ENCODE data around the gene LDLRAD3.

Gene LDLRAD3

GRCh38 chr11:36214976-36215692 is 271.3 kb downstream of the LDLRAD3 start:
- no peak overlapping the region for H3K9ac ChIP-seq (ENCODE audit: low read depth, low read length)
- H3K36me3 ChIP-seq (ENCODE audit: control insufficient read depth, insufficient read depth, low read length), result no peaks in the 10 kb centered on the region
- no peaks in the 10 kb centered on the region for H3K27me3 ChIP-seq (ENCODE audit: control insufficient read depth, insufficient read depth, low read length)
- no peaks in the 10 kb centered on the region for H3K9me3 ChIP-seq (ENCODE audit: control insufficient read depth, insufficient read depth, low read length)
- H3K4me3 ChIP-seq (ENCODE audit: low read depth, low read length), result no peak overlapping the region
- H3K4me1 ChIP-seq (ENCODE audit: control insufficient read depth, insufficient read depth, low read length), result 0 out of 2 replicates have a peak, but pooled peaks cover 3% of the 10 kb centered on the region
- no peak overlapping the region for H3K27ac ChIP-seq (ENCODE audit: low read depth, low read length)

GRCh38 chr11:36215693-36216060 is 271.8 kb downstream of the LDLRAD3 start:
- Histone ChIP-seq H3K4me3 (ENCODE audit: low read depth, low read length) (no peak overlapping the region), H3K4me1 (ENCODE audit: control insufficient read depth, insufficient read depth, low read length) (0 out of 2 replicates have a peak, but pooled peaks cover 3% of the 10 kb centered on the region), H3K27me3 (ENCODE audit: control insufficient read depth, insufficient read depth, low read length) (no peaks in the 10 kb centered on the region), H3K9ac (ENCODE audit: low read depth, low read length) (no peak overlapping the region), H3K9me3 (ENCODE audit: control insufficient read depth, insufficient read depth, low read length) (no peaks in the 10 kb centered on the region), H3K27ac (ENCODE audit: low read depth, low read length) (no peak overlapping the region), H3K36me3 (ENCODE audit: control insufficient read depth, insufficient read depth, low read length) (no peaks in the 10 kb centered on the region)

GRCh38 chr11:36216061-36216615 is 272.3 kb downstream of the LDLRAD3 start:
- Histone ChIP-seq H3K4me3 (ENCODE audit: low read depth, low read length) (no peak overlapping the region), H3K36me3 (ENCODE audit: control insufficient read depth, insufficient read depth, low read length) (no peaks in the 10 kb centered on the region), H3K27me3 (ENCODE audit: control insufficient read depth, insufficient read depth, low read length) (no peaks in the 10 kb centered on the region), H3K27ac (ENCODE audit: low read depth, low read length) (no peak overlapping the region), H3K9me3 (ENCODE audit: control insufficient read depth, insufficient read depth, low read length) (no peaks in the 10 kb centered on the region), H3K9ac (ENCODE audit: low read depth, low read length) (no peak overlapping the region), H3K4me1 (ENCODE audit: control insufficient read depth, insufficient read depth, low read length) (0 out of 2 replicates have a peak, but pooled peaks cover 3% of the 10 kb centered on the region)

GRCh38 chr11:36218283-36218921 is 274.5 kb downstream of the LDLRAD3 start:
- H3K27ac ChIP-seq (ENCODE audit: low read depth, low read length), result no peak overlapping the region
- no peak overlapping the region for H3K4me3 ChIP-seq (ENCODE audit: low read depth, low read length)
- H3K27me3 ChIP-seq (ENCODE audit: control insufficient read depth, insufficient read depth, low read length), result no peaks in the 10 kb centered on the region
- H3K9ac ChIP-seq (ENCODE audit: low read depth, low read length), result no peak overlapping the region
- no peaks in the 10 kb centered on the region for H3K4me1 ChIP-seq (ENCODE audit: control insufficient read depth, insufficient read depth, low read length)
- no peaks in the 10 kb centered on the region for H3K9me3 ChIP-seq (ENCODE audit: control insufficient read depth, insufficient read depth, low read length)
- H3K36me3 ChIP-seq (ENCODE audit: control insufficient read depth, insufficient read depth, low read length), result no peaks in the 10 kb centered on the region

- H3K4me3 ChIP-seq (ENCODE audit: low read depth, low read length), result no peak overlapping the region
- H3K9me3 ChIP-seq (ENCODE audit: control insufficient read depth, insufficient read depth, low read length), result no peaks in the 10 kb centered on the region
- no peaks in the 10 kb centered on the region for H3K4me1 ChIP-seq (ENCODE audit: control insufficient read depth, insufficient read depth, low read length)
- H3K27me3 ChIP-seq (ENCODE audit: control insufficient read depth, insufficient read depth, low read length), result no peaks in the 10 kb centered on the region
- no peak overlapping the region for H3K9ac ChIP-seq (ENCODE audit: low read depth, low read length)
- no peaks in the 10 kb centered on the region for H3K36me3 ChIP-seq (ENCODE audit: control insufficient read depth, insufficient read depth, low read length)
- H3K27ac ChIP-seq (ENCODE audit: low read depth, low read length), result no peak overlapping the region
These were observed 276.1 kb downstream of the LDLRAD3 start for GRCh38 chr11:36219996-36220395.

GRCh38 chr11:36222831-36223635 is 279.2 kb downstream of the LDLRAD3 start:
- H3K4me3 ChIP-seq (ENCODE audit: low read depth, low read length), result no peak overlapping the region

GRCh38 chr11:36224209-36224882 is 280.5 kb downstream of the LDLRAD3 start:
- Histone ChIP-seq H3K4me1 (ENCODE audit: control insufficient read depth, insufficient read depth, low read length) (no peaks in the 10 kb centered on the region), H3K4me3 (ENCODE audit: low read depth, low read length) (no peak overlapping the region), H3K9ac (ENCODE audit: low read depth, low read length) (no peak overlapping the region), H3K36me3 (ENCODE audit: control insufficient read depth, insufficient read depth, low read length) (no peaks in the 10 kb centered on the region), H3K27ac (ENCODE audit: low read depth, low read length) (no peak overlapping the region), H3K27me3 (ENCODE audit: control insufficient read depth, insufficient read depth, low read length) (no peaks in the 10 kb centered on the region), H3K9me3 (ENCODE audit: control insufficient read depth, insufficient read depth, low read length) (no peaks in the 10 kb centered on the region)

More at GRCh38 chr11:36222831-36223635, 279.2 kb downstream of the LDLRAD3 start:
- Histone ChIP-seq H3K9me3 (ENCODE audit: control insufficient read depth, insufficient read depth, low read length) (no peaks in the 10 kb centered on the region), H3K4me1 (ENCODE audit: control insufficient read depth, insufficient read depth, low read length) (no peaks in the 10 kb centered on the region), H3K9ac (ENCODE audit: low read depth, low read length) (no peak overlapping the region), H3K27ac (ENCODE audit: low read depth, low read length) (no peak overlapping the region), H3K36me3 (ENCODE audit: control insufficient read depth, insufficient read depth, low read length) (no peaks in the 10 kb centered on the region), H3K27me3 (ENCODE audit: control insufficient read depth, insufficient read depth, low read length) (no peaks in the 10 kb centered on the region)

GRCh38 chr11:36227044-36227443 is 283.2 kb downstream of the LDLRAD3 start:
- Histone ChIP-seq H3K9me3 (ENCODE audit: control insufficient read depth, insufficient read depth, low read length) (no peaks in the 10 kb centered on the region), H3K9ac (ENCODE audit: low read depth, low read length) (no peak overlapping the region), H3K27me3 (ENCODE audit: control insufficient read depth, insufficient read depth, low read length) (no peaks in the 10 kb centered on the region), H3K27ac (ENCODE audit: low read depth, low read length) (no peak overlapping the region), H3K36me3 (ENCODE audit: control insufficient read depth, insufficient read depth, low read length) (peaks cover 3% of the 10 kb centered on the region; the same call in 1 of the 2 replicates), H3K4me3 (ENCODE audit: low read depth, low read length) (no peak overlapping the region), H3K4me1 (ENCODE audit: control insufficient read depth, insufficient read depth, low read length) (no peaks in the 10 kb centered on the region)

- no peaks in the 10 kb centered on the region for H3K9me3 ChIP-seq (ENCODE audit: control insufficient read depth, insufficient read depth, low read length)
- no peak overlapping the region for H3K27ac ChIP-seq (ENCODE audit: low read depth, low read length)
- no peaks in the 10 kb centered on the region for H3K27me3 ChIP-seq (ENCODE audit: control insufficient read depth, insufficient read depth, low read length)
- no peak overlapping the region for H3K9ac ChIP-seq (ENCODE audit: low read depth, low read length)
- H3K4me3 ChIP-seq (ENCODE audit: low read depth, low read length), result no peak overlapping the region
- H3K4me1 ChIP-seq (ENCODE audit: control insufficient read depth, insufficient read depth, low read length), result no peaks in the 10 kb centered on the region
- peaks cover 3% of the 10 kb centered on the region; the same call in 1 of the 2 replicates for H3K36me3 ChIP-seq (ENCODE audit: control insufficient read depth, insufficient read depth, low read length)
These were observed 284.8 kb downstream of the LDLRAD3 start for GRCh38 chr11:36228689-36229088.

- Histone ChIP-seq H3K9ac (ENCODE audit: low read depth, low read length) (no peak overlapping the region), H3K4me3 (ENCODE audit: low read depth, low read length) (no peak overlapping the region), H3K27ac (ENCODE audit: low read depth, low read length) (no peak overlapping the region), H3K27me3 (ENCODE audit: control insufficient read depth, insufficient read depth, low read length) (no peaks in the 10 kb centered on the region), H3K9me3 (ENCODE audit: control insufficient read depth, insufficient read depth, low read length) (no peaks in the 10 kb centered on the region), H3K4me1 (ENCODE audit: control insufficient read depth, insufficient read depth, low read length) (no peaks in the 10 kb centered on the region), H3K36me3 (ENCODE audit: control insufficient read depth, insufficient read depth, low read length) (peaks cover 3% of the 10 kb centered on the region; the same call in 1 of the 2 replicates)
These were observed 285.3 kb downstream of the LDLRAD3 start for GRCh38 chr11:36229091-36229705.
